ENCODE measurements around the gene PXDC1.

PXDC1 gene

DNA sequence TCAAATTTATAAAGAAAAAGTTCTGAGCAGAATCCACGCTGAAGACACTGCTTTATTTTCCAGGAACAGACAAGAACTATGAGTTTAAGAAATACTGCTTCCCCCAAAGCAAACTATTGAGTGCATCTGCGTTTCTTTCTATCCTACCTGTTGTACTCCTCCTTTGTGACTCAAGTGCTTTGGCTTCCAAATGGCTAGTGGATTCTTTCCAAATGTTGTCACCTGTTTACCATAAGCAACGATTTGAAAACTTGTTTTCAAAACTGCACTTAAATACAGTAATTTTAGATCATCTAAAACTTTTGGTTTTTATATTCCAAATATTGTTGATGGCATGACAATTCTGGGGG is 9.5 kb downstream of the PXDC1 start:
- Histone ChIP-seq H3K36me3 (ENCODE audit: insufficient read depth, low read depth, low read length) (no peaks in the 10 kb centered on the region), H3K4me3 (ENCODE audit: low read length) (no peak overlapping the region), H3K9ac (ENCODE audit: low read depth, low read length) (no peak overlapping the region), H3K4me1 (ENCODE audit: insufficient read depth, low read length) (peaks cover 14% of the 10 kb centered on the region; the same call in 1 of the 2 replicates), H3K27ac (ENCODE audit: low read length) (no peak overlapping the region), H3K27me3 (ENCODE audit: insufficient read depth, low read length) (peaks cover 9% of the 10 kb centered on the region), H3K9me3 (ENCODE audit: insufficient read depth, low read depth, low read length) (no peaks in the 10 kb centered on the region)

DNA sequence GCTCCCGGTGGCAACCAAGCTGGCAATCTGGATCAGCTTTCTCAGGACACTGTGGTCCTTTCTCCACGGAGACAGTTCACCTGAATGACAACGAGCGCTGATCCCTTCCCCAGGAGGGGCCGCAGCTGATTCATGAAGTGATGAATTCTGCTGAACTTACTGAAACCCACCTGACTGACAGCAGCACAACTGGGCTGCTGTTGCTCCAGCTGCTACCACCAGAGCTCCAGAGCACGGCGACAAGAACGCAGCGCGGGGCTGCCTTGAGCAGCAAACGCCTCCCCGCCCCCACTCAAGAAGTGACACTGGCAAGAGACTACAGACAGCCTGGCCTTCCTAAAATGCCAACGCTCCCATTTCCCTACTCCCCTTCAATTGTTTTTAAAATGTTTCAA is 10.0 kb downstream of the PXDC1 start:
- no peak overlapping the region for H3K9ac ChIP-seq (ENCODE audit: low read depth, low read length)
- peaks cover 14% of the 10 kb centered on the region; the same call in 1 of the 2 replicates for H3K4me1 ChIP-seq (ENCODE audit: insufficient read depth, low read length)
- no peak overlapping the region for H3K4me3 ChIP-seq (ENCODE audit: low read length)
- no peaks in the 10 kb centered on the region for H3K36me3 ChIP-seq (ENCODE audit: insufficient read depth, low read depth, low read length)
- H3K9me3 ChIP-seq (ENCODE audit: insufficient read depth, low read depth, low read length), result no peaks in the 10 kb centered on the region
- H3K27ac ChIP-seq (ENCODE audit: low read length), result no peak overlapping the region
- H3K27me3 ChIP-seq (ENCODE audit: insufficient read depth, low read length), result peaks cover 9% of the 10 kb centered on the region

DNA sequence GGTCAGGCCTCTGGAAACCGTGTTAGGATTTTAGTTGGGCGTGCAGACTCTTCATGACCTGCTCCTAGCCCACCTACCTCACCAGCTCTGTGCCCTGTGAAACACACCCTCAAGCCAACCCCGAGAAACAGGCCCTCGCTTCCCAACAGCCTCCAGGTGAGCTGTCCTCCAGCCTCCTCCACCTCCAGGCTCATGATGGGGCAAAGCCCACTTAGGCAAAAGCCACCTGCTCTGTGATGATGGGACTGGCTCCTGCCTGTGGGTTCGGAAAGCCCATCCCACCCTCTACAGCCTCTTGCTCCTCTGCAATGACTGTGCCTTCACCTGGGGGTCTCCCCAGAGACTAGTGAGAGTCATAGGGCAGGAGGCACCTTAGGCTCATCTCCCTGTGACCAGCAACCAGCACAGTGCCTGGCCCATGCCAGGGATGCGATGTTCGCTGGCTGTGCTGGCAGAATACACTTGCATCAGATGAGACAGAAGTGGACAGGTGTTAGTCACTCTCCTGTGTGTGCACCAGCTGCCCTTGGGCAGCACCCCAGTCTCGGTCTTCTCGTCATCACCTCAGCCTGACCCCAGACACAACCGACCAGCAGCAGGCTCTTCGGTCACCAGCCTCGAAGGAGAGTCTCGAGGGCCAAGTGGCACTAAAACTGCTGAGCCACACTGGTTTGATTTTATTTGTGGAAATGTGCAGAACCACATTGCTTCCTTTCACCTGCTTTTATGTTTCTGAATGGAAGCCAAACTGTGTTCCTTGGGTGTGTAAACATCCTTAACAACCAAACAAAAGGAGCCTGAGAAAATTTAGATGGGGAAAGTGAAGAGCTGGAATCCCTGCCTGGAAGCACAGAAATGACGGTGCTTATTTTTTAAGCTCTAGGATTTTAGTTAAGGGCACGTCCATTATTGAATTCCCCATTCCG is 10.7 kb downstream of the PXDC1 start:
- H3K36me3 ChIP-seq (ENCODE audit: insufficient read depth, low read depth, low read length), result no peaks in the 10 kb centered on the region
- H3K4me1 ChIP-seq (ENCODE audit: insufficient read depth, low read length), result peaks cover 14% of the 10 kb centered on the region; the same call in 1 of the 2 replicates
- H3K4me3 ChIP-seq (ENCODE audit: low read length), result no peak overlapping the region
- no peak overlapping the region for H3K9ac ChIP-seq (ENCODE audit: low read depth, low read length)
- no peak overlapping the region for H3K27ac ChIP-seq (ENCODE audit: low read length)
- no peaks in the 10 kb centered on the region for H3K9me3 ChIP-seq (ENCODE audit: insufficient read depth, low read depth, low read length)
- peaks cover 9% of the 10 kb centered on the region for H3K27me3 ChIP-seq (ENCODE audit: insufficient read depth, low read length)

DNA sequence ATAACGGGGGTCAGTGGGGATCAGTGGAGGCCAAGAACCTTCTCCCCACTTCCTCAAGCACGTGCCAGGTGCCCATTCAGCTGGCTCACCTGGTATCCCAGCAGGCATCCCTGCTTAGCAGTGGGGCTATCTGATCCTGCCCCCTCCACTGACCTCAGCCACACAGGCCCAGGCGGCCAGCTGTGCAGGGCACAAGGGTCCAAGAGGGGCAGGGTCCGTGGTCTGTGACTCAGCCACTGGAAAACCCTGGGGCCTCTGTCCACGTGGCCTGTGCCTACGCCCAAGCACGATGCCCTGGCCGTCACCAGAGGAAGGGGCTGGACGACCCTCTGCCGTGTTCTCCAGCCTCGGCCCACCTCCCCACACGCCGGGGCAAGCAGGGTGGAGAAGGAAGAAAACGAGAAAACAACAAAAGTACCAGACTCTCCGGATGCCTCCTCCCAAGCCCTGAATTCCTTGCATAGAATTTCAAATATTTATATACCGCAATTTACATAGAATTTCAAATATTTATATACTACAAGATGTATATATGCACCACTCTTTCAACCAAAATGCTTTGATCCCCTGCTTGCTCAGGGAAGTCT is 12.1 kb downstream of the PXDC1 start:
- H3K4me3 ChIP-seq (ENCODE audit: low read length), result no peak overlapping the region
- peaks cover 14% of the 10 kb centered on the region; the same call in 1 of the 2 replicates for H3K4me1 ChIP-seq (ENCODE audit: insufficient read depth, low read length)
- no peak overlapping the region for H3K9ac ChIP-seq (ENCODE audit: low read depth, low read length)
- H3K27ac ChIP-seq (ENCODE audit: low read length), result no peak overlapping the region
- peaks cover 9% of the 10 kb centered on the region for H3K27me3 ChIP-seq (ENCODE audit: insufficient read depth, low read length)
- peaks cover 5% of the 10 kb centered on the region; the same call in 1 of the 2 replicates for H3K9me3 ChIP-seq (ENCODE audit: insufficient read depth, low read depth, low read length)
- H3K36me3 ChIP-seq (ENCODE audit: insufficient read depth, low read depth, low read length), result no peaks in the 10 kb centered on the region

DNA sequence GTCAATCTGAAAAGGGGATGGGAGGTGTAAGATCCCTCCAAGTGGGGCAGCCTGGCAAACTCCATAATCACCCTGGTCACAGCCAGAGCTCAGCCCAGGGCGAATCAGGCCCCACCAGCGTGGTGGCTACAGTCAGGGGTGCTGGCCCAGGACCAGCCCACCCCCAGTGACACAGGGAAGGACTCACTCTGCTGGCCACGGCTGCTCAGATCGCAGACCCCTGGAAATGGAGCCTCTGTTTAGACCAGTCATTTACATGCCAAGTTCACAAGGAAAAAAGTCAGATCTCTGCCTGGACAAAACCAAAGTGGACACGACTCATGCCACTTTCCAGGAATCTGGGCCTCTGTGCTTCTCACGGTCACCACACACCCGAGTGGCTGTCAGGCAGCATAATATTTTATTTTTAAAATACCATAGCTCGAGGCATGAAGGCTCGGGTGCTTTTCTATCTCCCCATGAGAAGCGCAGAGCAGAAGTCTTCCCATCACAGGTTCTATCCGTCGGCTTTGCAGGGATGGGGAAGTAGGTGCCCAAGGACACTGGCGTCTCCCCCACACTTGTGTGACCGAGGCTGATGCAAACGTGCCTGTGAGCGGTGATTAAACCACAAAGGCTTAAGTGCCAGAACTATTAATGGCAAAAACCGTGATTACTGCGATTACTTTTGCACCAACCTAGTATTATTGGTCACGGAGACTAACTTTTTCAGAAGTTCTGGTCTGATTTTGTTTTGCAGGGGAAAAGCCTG is 13.0 kb downstream of the PXDC1 start:
- Histone ChIP-seq H3K9ac (ENCODE audit: low read depth, low read length) (no peak overlapping the region), H3K27me3 (ENCODE audit: insufficient read depth, low read length) (peaks cover 9% of the 10 kb centered on the region), H3K9me3 (ENCODE audit: insufficient read depth, low read depth, low read length) (peaks cover 5% of the 10 kb centered on the region; the same call in 1 of the 2 replicates), H3K27ac (ENCODE audit: low read length) (no peak overlapping the region), H3K36me3 (ENCODE audit: insufficient read depth, low read depth, low read length) (no peaks in the 10 kb centered on the region), H3K4me3 (ENCODE audit: low read length) (no peak overlapping the region), H3K4me1 (ENCODE audit: insufficient read depth, low read length) (peaks cover 14% of the 10 kb centered on the region; the same call in 1 of the 2 replicates)

DNA sequence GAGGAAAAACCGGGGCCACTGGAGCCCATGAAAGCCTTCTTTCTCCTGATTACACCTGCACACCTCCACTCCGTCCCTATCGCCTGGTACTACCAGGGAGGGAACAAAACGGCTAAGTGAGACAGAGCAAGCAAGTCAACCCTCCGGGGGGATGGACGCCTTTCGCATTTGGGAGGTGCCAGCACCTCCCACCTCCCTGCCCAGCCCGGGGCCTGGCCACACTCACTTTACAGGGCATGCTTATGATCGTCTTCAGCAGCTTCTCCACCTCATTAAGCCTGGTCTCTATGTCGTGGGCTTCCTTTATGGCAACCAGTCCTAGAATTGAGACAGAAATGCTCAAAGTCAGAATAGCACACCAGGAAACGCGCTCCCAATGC is 13.7 kb downstream of the PXDC1 start:
- Histone ChIP-seq H3K4me1 (ENCODE audit: insufficient read depth, low read length) (peaks cover 11% of the 10 kb centered on the region; the same call in 1 of the 2 replicates), H3K27me3 (ENCODE audit: insufficient read depth, low read length) (peaks cover 9% of the 10 kb centered on the region), H3K36me3 (ENCODE audit: insufficient read depth, low read depth, low read length) (no peaks in the 10 kb centered on the region), H3K4me3 (ENCODE audit: low read length) (no peak overlapping the region), H3K9ac (ENCODE audit: low read depth, low read length) (no peak overlapping the region), H3K27ac (ENCODE audit: low read length) (no peak overlapping the region), H3K9me3 (ENCODE audit: insufficient read depth, low read depth, low read length) (peaks cover 5% of the 10 kb centered on the region; the same call in 1 of the 2 replicates)

DNA sequence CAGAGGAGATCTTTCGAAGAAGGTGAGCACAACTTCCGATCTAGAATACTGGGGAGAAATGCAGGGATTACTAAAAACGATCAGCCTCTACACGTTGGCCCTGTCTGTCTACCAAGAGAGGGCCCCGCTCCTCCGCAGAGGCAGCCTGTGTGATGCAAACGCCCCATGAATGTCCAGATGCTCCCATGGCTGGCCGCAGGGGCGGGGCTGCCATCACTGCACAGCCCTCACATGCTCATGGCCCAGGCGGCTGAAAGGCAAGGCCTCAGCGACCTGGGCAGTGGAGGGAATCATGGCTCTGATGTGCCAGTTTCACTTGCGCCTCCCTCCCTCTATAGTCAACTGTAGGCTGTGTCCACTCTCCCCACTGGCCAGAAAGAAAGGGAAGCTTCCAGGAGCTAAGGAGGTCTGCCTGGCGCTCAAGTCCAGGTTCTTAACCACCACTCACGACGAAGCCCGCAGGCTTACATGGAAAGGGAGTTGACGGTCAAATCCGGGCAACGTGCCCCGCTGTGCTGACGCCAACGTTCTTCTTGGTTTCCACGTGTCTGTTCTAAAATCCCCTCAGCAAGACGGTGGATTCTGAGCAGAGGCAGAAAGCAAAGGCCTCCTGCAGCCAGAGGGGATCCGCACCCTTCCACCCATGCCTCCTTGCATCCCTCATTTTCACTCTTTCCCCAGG is 14.2 kb downstream of the PXDC1 start:
- Histone ChIP-seq H3K36me3 (ENCODE audit: insufficient read depth, low read depth, low read length) (no peaks in the 10 kb centered on the region), H3K9ac (ENCODE audit: low read depth, low read length) (no peak overlapping the region)

DNA sequence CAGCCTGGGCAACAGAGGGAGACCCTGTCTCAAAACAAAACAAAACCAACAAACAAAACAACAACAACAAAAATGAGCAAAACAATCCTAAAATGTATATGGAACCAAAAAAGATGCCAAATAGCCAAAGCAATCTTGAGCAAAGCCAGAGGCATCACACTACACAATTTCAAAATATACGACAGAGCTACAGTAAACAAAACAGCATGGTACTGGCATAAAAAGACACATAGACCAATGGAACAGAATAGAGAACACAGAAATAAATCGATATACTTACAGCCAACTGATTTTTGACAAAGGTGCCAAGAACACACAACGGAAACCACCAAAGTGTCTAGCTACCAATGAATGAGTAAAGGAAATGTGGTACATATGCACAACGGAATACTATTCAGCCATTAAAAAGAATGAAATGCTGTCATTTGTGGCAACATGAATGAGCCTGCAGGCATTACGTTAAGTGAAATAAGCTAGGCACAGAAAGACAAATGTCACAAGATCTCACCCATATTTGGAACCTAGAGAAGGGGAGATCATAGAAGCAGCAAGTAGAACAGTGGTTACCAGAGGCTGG is 16.4 kb downstream of the PXDC1 start:
- Histone ChIP-seq H3K9me3 (ENCODE audit: insufficient read depth, low read depth, low read length) (peaks cover 5% of the 10 kb centered on the region; the same call in 1 of the 2 replicates), H3K36me3 (ENCODE audit: insufficient read depth, low read depth, low read length) (no peaks in the 10 kb centered on the region), H3K27me3 (ENCODE audit: insufficient read depth, low read length) (no peaks in the 10 kb centered on the region), H3K9ac (ENCODE audit: low read depth, low read length) (no peak overlapping the region), H3K4me3 (ENCODE audit: low read length) (no peak overlapping the region), H3K27ac (ENCODE audit: low read length) (no peak overlapping the region), H3K4me1 (ENCODE audit: insufficient read depth, low read length) (no peaks in the 10 kb centered on the region; the same call in 1 of the 2 replicates)

More for the DNA sequence above, 14.2 kb downstream of the PXDC1 start:
- Histone ChIP-seq H3K4me3 (ENCODE audit: low read length) (no peak overlapping the region), H3K27me3 (ENCODE audit: insufficient read depth, low read length) (peaks cover 9% of the 10 kb centered on the region), H3K9me3 (ENCODE audit: insufficient read depth, low read depth, low read length) (peaks cover 5% of the 10 kb centered on the region; the same call in 1 of the 2 replicates), H3K27ac (ENCODE audit: low read length) (no peak overlapping the region), H3K4me1 (ENCODE audit: insufficient read depth, low read length) (peaks cover 8% of the 10 kb centered on the region; the same call in 1 of the 2 replicates)

DNA sequence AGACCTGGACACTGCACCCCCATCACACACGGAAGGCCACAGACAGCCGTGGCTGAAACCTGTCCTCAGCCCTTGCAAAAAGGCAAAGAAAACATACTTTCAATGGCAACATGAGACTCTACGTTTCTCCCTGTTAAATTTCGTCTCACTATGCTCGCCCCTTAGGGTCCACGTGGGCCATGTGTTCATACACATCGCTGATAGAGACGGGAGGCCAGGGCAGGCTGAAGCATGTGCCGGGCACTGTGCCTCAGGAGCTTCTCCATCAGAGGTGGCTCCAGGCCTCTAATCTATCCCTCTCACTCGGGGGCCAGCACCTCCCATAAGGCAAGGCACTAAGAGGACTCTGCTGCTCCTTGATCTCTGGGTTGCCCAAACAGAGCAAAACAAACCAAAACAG is 17.5 kb downstream of the PXDC1 start:
- Histone ChIP-seq H3K4me1 (ENCODE audit: insufficient read depth, low read length) (no peaks in the 10 kb centered on the region; the same call in 1 of the 2 replicates), H3K9ac (ENCODE audit: low read depth, low read length) (no peak overlapping the region)

DNA sequence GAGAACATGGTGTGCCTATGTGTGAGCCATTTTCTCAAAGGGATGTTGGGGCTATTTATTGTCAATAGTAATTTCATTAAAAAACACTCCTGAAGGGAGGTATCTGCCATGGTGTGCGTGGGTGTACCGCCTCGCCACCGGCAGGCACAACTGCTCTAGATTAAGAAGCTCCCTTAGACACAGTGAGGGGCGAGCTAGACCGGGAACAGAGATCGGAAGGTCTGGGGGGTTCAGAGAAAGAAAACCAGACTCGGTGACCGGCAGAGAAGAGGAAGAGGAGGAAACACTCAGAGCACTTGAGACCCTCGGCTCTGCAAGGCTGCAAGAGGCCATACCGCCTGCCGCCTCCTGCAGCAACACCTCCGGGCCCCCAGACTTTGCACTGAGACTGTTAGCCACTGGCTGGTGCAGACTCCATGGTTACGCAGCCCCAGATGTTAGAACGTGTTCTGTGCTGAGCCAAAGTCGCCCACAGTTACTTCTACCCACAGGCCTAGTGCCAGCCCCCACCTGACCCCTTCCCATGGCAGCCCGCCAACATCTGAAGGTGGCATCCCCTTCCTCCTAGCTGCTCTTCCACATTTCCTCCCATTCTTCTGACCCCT is 18.1 kb downstream of the PXDC1 start:
- no peaks in the 10 kb centered on the region; the same call in 1 of the 2 replicates for H3K4me1 ChIP-seq (ENCODE audit: insufficient read depth, low read length)
- no peak overlapping the region for H3K4me3 ChIP-seq (ENCODE audit: low read length)
- no peak overlapping the region for H3K9ac ChIP-seq (ENCODE audit: low read depth, low read length)
- H3K9me3 ChIP-seq (ENCODE audit: insufficient read depth, low read depth, low read length), result peaks cover 5% of the 10 kb centered on the region; the same call in 1 of the 2 replicates
- no peaks in the 10 kb centered on the region for H3K36me3 ChIP-seq (ENCODE audit: insufficient read depth, low read depth, low read length)
- no peak overlapping the region for H3K27ac ChIP-seq (ENCODE audit: low read length)
- H3K27me3 ChIP-seq (ENCODE audit: insufficient read depth, low read length), result no peaks in the 10 kb centered on the region

More for the DNA sequence above, 17.5 kb downstream of the PXDC1 start:
- H3K27ac ChIP-seq (ENCODE audit: low read length), result no peak overlapping the region
- no peak overlapping the region for H3K4me3 ChIP-seq (ENCODE audit: low read length)
- H3K27me3 ChIP-seq (ENCODE audit: insufficient read depth, low read length), result no peaks in the 10 kb centered on the region
- H3K36me3 ChIP-seq (ENCODE audit: insufficient read depth, low read depth, low read length), result no peaks in the 10 kb centered on the region
- H3K9me3 ChIP-seq (ENCODE audit: insufficient read depth, low read depth, low read length), result peaks cover 5% of the 10 kb centered on the region; the same call in 1 of the 2 replicates

Measured in iPS-20b (cell line).